LHCN-M2 (cell line): Measurements from ENCODE around the gene FAM118B. TPM values are rescaled to one million over a fixed set of nuclear protein-coding genes. Genes with fewer than 3 reads are reported as not detected.
"Not testable (repeated sequence)": the region's sequence is repeated elsewhere in the genome, so short reads cannot be mapped to it uniquely, and the experiment has no call there.

Experiments used
- DNase-seq: peaks from one replicate; pipeline ENCODE4 v3.0.0-alpha.2; 2012; ENCODE audit warnings: low read depth
- total RNA-seq: library from RNA; depleted of rRNA; stranded (reverse); fragments of >200 nt; gene quantifications from 2 replicates; pipeline ENCODE4 v1.2.3, GENCODE V29; 2014

Gene FAM118B
- total RNA-seq, 1 experiment from 2014 or later, result 35.2 TPM

DNA sequence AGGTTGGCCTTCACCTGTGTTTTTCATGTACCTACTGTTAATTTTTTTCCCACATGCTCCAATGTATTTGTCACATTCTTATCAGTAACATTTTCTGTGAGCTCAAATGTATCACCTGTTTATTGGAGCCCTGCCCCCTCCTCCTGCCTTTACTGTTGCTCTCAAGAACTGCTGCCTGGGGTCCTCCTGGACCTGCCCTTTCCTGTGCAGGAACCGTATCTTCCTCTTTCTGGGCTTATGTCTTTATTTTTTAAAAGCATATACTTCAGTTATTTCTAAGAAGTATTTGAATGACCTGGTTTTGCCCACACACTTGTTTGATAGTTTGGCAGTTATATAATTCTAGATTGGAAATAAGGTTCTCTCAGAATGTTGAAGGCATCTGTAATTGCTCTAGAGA is 5.9 kb downstream of the FAM118B start:
- DNase-seq, result no peak

- DNase-seq, result no peak
These were observed 8.0 kb downstream of the FAM118B start for GRCh38 chr11:126219547-126219946.

- no peak for DNase-seq
These were observed 13.2 kb downstream of the FAM118B start for GRCh38 chr11:126224647-126225294.

- DNase-seq, result no peak
These were observed 13.7 kb downstream of the FAM118B start for GRCh38 chr11:126225295-126225665.

DNA sequence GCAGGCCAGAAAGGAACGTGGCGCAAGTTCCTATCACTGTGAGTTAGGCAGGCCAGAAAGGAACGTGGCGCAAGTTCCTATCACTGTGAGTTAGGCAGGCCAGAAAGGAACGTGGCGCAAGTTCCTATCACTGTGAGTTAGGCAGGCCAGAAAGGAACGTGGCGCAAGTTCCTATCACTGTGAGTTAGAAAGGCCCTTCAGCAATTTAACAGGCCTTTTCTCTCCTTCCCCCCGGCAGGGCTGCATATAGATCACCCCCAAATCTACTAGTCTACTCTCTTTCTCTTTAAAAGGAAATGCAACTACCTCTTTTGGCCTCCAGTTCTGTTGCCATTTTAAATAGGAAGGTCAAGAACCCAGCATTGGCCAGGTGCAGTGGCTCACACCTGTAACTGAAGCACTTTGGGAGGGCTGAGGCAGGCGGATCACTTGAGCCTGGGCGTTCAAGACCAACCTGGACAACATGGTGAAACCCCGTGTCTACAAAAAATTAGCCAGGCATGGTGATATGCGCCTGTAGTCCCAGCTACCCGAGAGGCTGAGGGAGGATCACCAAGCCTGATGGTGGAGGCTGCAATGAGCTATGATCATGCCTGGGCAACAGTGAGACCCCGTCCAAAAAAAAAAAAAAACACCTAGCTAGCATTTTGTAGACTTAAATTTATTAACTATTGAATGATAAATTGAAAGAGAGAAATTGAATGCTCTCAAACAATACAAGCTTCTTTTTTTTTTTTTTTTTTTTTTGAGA is 14.9 kb downstream of the FAM118B start:
- no peak for DNase-seq

DNA sequence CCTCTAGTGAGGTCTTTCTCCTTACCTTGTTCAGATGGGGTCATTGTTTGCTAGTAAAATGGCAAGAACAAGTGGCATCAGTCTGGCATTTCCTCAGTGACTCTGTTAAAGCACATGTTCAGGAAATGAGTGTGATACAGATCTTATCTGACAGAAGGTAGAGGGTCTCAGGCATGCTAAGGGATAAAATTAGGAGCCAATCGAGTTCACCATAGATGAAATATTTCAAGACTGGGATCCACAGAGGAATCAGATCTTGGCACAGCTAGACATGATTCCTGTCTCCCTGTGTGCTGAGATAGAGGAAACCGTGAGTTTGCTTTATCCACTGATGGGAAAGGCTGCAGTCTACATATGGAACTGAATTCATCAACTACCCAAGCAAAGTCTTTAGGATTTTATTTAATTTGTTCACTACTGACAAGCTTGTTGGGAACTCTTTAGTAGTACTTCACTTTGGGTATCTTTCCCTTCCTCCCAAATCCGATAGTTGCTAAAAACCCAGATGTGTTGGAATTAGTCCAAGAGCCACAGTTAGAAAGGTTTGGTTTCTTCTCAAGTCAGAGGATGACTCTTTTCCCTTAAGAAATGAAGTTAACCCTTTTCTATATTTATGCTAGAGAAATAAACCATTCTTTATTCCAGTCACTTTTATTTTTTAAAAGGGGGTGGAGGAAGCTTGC is 18.4 kb downstream of the FAM118B start:
- DNase-seq, result no peak

- peak; percentile 82 for DNase-seq
These were observed 20.3 kb downstream of the FAM118B start for GRCh38 chr11:126231725-126232459.

- DNase-seq, result no peak
These were observed 21.1 kb downstream of the FAM118B start for GRCh38 chr11:126232683-126233082.

DNA sequence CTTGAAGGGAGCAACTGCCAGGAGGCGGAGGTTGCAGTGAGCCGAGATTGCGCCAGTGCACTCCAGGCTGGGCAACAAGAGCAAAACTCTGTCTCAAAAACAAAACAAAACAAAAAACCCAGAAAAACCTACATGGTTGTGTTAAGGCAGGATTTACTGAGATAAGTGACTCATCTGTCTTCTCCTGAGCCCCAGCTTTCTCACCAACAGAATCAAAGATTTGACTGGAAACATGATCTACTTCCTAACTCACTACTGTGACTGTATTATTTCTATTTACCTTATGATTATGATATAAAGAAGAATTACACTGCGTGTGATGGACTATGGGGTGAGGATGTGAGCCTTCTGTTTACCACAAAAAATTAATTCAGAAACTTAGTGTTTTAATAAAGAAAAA is 21.8 kb downstream of the FAM118B start:
- DNase-seq, result peak; percentile 65

DNA sequence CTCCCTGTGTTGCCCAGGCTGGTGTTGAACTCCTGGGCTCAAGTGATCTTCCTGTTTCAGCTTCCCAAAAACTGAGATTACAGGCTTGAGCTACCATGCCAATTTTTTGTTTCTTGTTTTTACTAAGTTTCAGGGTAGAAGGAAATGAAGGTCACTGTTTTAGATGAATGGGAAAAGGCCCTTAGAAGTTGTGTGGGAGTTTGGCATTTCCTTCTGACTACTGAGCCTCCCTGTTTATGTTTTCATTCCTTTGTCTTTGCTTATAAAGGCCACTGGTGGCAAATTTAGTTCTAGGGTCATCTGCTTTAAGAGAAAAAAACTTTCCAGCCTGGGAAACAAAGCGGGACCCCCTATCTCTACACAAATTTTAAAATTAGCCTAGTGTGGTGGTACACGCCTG is 35.1 kb downstream of the FAM118B start:
- DNase-seq, result no peak

DNA sequence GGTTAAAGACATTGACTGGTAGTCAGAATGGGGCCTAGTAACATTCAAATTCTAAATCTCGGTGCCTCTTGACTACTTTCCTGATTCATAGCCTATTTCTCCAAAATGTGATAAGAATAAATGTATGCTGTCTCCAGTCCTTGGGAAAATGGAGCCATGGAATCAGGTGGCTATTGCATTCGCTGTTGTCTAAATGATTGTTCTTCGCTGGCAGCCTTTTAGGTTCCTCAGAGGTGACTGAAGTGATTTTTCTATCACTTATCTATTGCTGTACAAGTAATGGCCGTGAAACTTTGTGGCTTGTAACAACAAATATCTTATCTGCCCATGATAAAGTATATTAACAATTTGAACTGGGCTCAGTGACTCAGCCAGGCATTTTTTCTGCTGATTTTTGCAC is 41.7 kb downstream of the FAM118B start:
- DNase-seq, result no peak

- DNase-seq, result no peak
These were observed 43.2 kb downstream of the FAM118B start for GRCh38 chr11:126254819-126255218.

GRCh38 chr11:126255507-126255906 is 43.9 kb downstream of the FAM118B start:
- not testable (repeated sequence) for DNase-seq

- no peak for DNase-seq
These were observed 44.6 kb downstream of the FAM118B start for GRCh38 chr11:126256216-126256615.

GRCh38 chr11:126257144-126257543 is 45.6 kb downstream of the FAM118B start:
- no peak for DNase-seq

DNA sequence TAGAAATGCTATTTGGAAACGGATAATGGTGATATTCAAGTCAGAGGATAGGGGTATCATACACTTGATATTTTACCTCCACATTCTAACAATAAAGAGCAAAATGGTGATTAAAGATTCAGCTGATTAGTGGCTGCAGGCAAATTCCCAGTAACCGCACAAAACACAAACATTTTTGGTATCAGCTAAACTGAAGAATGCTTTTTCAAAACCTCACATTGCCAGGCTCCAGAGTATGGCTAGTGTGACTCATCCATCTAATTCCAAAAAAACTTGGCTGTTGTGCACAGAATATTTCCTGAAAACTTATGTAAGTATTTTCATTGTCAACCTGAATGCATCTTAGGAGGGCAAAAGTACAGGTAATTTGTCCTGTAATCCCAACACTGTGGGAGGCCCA is 46.2 kb downstream of the FAM118B start:
- DNase-seq, result peak; percentile 30

DNA sequence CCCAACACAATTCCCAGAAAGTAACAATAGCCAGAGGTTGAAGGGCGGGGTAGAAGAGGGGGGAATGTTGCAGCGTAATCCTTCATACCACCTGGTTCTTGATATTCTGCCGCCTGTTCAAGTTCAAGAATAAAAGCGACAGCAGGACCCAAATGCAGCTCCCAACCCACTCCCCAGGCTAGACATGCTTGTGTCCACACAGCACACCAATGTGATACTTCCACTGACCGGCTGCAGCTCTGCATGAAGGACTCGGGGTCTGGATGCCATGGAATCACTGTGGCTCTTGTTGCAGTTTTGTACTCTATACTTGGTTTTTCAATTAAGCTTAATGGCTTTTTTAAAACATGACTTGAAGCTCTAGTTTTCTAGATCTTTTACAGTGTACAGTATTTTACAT is 50.6 kb downstream of the FAM118B start:
- DNase-seq, result no peak

DNA sequence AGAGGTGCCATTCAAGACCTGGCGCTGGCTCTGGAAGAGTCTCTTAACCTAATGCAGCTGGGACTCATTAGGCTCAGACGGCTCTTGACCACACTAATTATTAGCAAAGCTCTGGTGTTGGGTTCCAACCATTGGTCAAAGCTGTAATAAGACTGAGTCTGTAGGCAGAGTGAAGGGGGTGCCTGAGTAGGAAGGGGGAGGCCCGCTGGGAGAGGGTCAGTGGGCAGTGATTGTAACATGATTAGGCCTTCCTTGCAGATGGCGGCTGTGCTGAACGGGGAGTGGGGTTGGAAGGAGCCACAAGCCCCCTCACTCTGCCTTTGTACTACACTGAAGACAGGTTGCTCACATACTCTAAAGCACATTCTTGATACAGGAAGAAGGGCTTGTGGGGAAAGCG is 51.9 kb downstream of the FAM118B start:
- no peak for DNase-seq

GRCh38 chr11:126265811-126266210 is 54.2 kb downstream of the FAM118B start:
- DNase-seq, result no peak

- no peak for DNase-seq
These were observed 56.1 kb downstream of the FAM118B start for GRCh38 chr11:126267650-126268049.

DNA sequence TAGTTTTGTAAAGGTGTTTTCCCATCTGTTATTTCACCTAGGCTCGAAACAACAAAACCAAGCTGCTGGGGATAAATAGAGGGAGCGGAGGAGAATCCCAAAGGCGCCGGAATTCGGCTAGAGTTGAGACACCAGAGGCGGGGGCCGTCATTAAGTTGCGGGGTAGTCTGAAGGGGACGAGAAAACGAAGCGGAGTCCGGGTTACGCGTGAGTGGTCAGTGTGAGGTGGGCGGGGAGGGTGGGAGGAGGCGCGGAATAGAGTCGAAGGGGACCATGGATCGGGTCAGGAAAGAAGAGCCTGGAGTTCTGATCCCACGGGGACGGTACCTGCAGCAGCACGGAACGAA is 56.8 kb downstream of the FAM118B start:
- DNase-seq, result no peak
